GM23338 (cell line): ENCODE measurements around the gene OR52I2.

ENCODE experiments used
- CREB1 ChIP-seq: fragments of 250-450 bp; sonication (Bioruptor Pico); IDR thresholded peaks from 2 replicates; pipeline ENCODE4 v1.5.0; 2020; ENCODE audit warnings: low read depth, mild to moderate bottlenecking, moderate library complexity
- CTCF ChIP-seq, 2 experiments: fragments of 200-600 bp in 1 of 2; sonication (generic) in 1 of 2; conservative IDR thresholded peaks; 2 replicates each; pipeline versions ENCODE4 v1.5.1 to v1.6.1; 2016 to 2017; ENCODE audit warnings: antibody characterized with exemption in 2 of 2, low read depth in 2 of 2, mild to moderate bottlenecking in 2 of 2, moderate library complexity in 1 of 2
- ETS1 ChIP-seq: IDR thresholded peaks from 2 replicates; pipeline ENCODE4 v1.6.1; 2016; ENCODE audit warnings: antibody characterized with exemption
- EZH2 ChIP-seq: fragments of 200-600 bp; sonication (generic); IDR thresholded peaks from one replicate; pipeline ENCODE4 v1.8.0; 2017; ENCODE audit warnings: antibody characterized with exemption, mild to moderate bottlenecking, low read depth; ENCODE audit not compliant: unreplicated experiment
- EZH2phosphoT487 ChIP-seq: fragments of 200-600 bp; sonication (generic); IDR thresholded peaks from one replicate; pipeline ENCODE4 v1.8.1; 2018; ENCODE audit warnings: antibody characterized with exemption; ENCODE audit not compliant: unreplicated experiment
- JUNB ChIP-seq: IDR thresholded peaks from one replicate; pipeline ENCODE4 v1.6.1; 2016; ENCODE audit warnings: antibody characterized with exemption; ENCODE audit not compliant: unreplicated experiment
- POLR2AphosphoS5 ChIP-seq: IDR thresholded peaks from 2 replicates; pipeline ENCODE4 v1.6.1; 2016; ENCODE audit warnings: antibody characterized with exemption, low read depth
- REST ChIP-seq: IDR thresholded peaks from one replicate; pipeline ENCODE4 v1.6.1; 2018; ENCODE audit warnings: antibody characterized with exemption; ENCODE audit not compliant: unreplicated experiment
- STAT1 ChIP-seq: IDR thresholded peaks from one replicate; pipeline ENCODE4 v1.6.1; 2016; ENCODE audit warnings: antibody characterized with exemption; ENCODE audit not compliant: unreplicated experiment
- ZNF114 ChIP-seq: fragments of 250-450 bp; sonication (Bioruptor Pico); IDR thresholded peaks from 2 replicates; pipeline ENCODE4 v1.5.0; 2020; ENCODE audit warnings: mild to moderate bottlenecking, moderate library complexity
- ZNF331 ChIP-seq: fragments of 250-450 bp; sonication (Bioruptor Pico); IDR thresholded peaks from 2 replicates; pipeline ENCODE4 v1.5.0; 2020; ENCODE audit warnings: low read depth, mild to moderate bottlenecking, moderate library complexity
- ZNF462 ChIP-seq: fragments of 250-450 bp; sonication (Bioruptor Pico); IDR thresholded peaks from 2 replicates; pipeline ENCODE4 v1.5.0; 2020; ENCODE audit warnings: mild to moderate bottlenecking, moderate library complexity

- TF ChIP-seq REST = no peak
- TF ChIP-seq CTCF (conservative IDR thresholded peaks at IDR 0.05; ENCODE audit: low read depth in 2 of 2) = no peak
- TF ChIP-seq POLR2AphosphoS5 = no peak
- TF ChIP-seq EZH2 = no peak
- no peak for TF ChIP-seq ZNF114 (CRISPR knock-in tag)
- no peak for TF ChIP-seq JUNB
- TF ChIP-seq CREB1 = no peak
- no peak for TF ChIP-seq EZH2phosphoT487
- no peak for TF ChIP-seq STAT1
- TF ChIP-seq ETS1 = no peak
- TF ChIP-seq ZNF462 = no peak
- TF ChIP-seq ZNF331 (CRISPR knock-in tag) = no peak
These were observed 34.4 kb downstream of the OR52I2 start for GRCh38 chr11:4615856-4616444.
